Measurements from ENCODE around the gene SERP1.
A peak's percentile ranks its signal among the peaks of the same experiment; 100 is the strongest.

The SERP1 gene

DNA sequence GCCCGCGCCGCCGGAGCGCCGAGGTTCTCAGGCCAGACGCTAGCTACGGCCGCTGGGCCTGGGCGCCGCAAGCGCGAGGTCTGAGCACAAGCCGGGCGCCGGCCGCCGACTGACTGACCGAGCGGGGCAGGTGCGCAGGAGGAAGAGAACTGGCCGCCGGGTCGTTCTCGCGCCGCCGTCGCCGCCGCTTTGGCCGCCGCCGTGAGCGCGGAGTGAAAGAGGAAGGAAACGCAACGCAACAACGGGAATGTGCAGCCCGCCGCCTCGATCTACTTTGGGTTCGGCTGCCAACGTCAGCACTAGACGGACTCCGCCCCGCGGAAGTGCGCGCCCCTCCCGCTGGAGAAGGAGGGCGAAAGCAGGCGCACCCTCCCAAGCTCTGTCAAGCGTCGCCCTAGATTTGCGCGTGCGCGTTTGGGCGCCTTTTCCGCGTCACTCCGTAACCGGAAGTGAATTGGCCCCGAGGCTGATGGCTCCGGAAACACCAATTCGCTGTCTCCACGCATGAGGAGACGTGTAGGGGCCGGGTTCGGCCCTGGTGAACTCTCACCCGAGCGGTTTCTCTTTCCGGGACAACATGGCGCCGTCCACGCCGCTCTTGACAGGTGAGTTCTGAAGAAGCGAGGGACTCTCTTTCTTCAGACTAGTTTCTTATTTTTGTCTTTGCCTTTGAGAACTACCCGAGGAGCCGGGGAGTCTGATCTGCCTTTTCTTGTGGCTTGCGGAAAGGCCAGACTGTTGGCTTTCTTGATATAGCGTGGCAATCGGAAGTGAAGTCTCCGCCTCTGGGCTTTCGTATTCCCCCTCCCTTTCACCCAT is at the start of gene SERP1, which contains the start of gene EIF2A:
SERP1 (minus strand) TSS at position 271 of the 819 bp plus-strand sequence. CDS start 361 bp downstream, outside the sequence.
EIF2A (plus strand) TSS at position 562 of the 819 bp plus-strand sequence; CDS start at position 578, 16 bp downstream.
- peak; percentile 99 for DNase-seq

DNA sequence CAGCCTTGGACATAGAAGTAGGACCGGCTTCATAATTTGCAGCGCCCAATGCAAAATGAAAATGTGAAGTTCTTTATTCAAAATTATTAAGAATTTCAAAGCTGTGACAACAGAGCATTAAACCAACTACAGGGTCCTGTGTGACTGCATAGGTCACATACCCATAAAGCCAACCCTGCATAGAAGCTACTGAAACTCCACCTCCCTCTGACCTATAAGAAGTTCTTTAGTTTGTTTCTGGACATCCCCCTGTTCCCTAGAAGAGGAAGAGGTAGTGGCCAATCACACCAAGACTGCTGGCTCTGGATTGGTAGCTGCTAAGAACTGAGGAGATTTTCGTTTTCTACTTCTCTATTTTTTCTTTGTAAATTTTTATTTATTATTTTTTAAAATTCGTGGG is 47.9 kb upstream of the SERP1 start:
- DNase-seq, result no peak

- DNase-seq, result no peak
These were observed 43.5 kb upstream of the SERP1 start for GRCh38 chr3:150589759-150590158.

- no peak for DNase-seq
These were observed 41.9 kb upstream of the SERP1 start for GRCh38 chr3:150588027-150588830.

GRCh38 chr3:150583028-150583427 is 36.7 kb upstream of the SERP1 start:
- no peak for DNase-seq

- no peak for DNase-seq
These were observed 36.3 kb upstream of the SERP1 start for GRCh38 chr3:150582620-150583019.

DNA sequence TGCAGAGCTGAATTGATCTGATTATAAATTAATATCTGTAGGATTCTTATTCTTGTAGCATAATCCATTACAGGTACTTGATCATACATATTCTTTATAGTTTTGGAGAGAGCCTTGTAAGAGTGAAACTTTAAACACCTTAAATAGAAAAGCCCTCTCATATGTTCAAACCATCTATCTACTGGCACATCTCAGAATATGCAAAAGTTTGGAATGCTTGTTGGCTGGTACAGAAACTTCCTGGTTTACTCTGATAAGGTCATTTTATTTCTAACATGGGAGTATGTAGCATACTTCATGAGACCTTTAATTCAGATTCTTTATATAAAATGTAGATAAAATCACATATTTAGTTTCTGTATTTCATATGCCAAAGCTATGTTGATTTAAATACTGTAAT is 34.9 kb upstream of the SERP1 start:
- no peak for DNase-seq

GRCh38 chr3:150577855-150578254 is 31.6 kb upstream of the SERP1 start:
- no peak for DNase-seq

GRCh38 chr3:150567328-150567727 is 21.0 kb upstream of the SERP1 start:
- no peak for DNase-seq

GRCh38 chr3:150564243-150564642 is 17.9 kb upstream of the SERP1 start:
- no peak for DNase-seq

GRCh38 chr3:150557725-150558124 is 11.4 kb upstream of the SERP1 start:
- no peak for DNase-seq

DNA sequence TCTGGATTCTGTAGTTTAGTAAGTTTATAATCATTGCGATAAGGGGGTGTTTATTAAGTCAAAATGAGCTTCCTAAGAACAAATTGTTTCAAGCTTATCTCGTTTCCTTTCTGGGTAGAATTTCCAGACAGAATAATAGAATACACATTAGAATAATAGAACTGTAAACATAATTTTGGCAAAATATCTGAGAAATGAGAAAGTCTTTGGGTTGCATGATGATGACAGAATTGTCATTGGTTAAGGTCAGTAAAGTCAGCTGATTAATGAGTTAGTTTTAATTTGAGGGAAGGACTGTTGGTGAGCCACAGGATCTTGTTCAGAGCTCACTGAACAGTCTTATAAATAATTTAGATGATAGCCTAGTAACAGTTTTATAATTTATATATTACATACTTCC is 10.5 kb upstream of the SERP1 start:
- DNase-seq, result no peak

DNA sequence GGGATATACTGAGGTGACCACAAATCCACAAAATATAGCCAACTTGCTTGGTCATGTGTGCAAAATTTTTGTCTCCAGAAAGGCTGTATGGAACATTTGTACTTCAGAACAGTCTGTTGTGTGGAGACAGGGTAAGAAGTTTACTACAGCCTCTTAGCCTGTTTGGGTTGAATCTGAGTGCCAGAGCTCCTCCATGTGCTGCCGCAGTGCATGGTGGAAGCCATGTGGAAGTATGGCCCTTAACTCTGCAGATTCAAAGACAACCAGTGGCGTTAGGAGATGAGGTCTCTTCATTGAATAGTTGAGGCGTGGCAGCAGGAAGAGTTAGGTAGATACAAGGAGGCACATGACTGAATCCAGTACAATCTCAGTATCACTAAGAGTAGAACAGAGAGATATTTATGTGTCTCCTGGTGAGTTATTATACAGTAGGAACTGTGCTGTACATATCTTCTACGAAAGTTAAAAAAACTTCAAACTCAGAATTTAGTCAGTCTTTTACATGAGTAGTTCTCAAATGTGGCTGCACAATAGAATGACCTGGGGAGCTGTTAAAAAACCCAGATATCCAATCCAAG is 9.7 kb upstream of the SERP1 start:
- no peak for DNase-seq

GRCh38 chr3:150547045-150547741 is 897 bp upstream of the SERP1 start:
- DNase-seq, result no peak

DNA sequence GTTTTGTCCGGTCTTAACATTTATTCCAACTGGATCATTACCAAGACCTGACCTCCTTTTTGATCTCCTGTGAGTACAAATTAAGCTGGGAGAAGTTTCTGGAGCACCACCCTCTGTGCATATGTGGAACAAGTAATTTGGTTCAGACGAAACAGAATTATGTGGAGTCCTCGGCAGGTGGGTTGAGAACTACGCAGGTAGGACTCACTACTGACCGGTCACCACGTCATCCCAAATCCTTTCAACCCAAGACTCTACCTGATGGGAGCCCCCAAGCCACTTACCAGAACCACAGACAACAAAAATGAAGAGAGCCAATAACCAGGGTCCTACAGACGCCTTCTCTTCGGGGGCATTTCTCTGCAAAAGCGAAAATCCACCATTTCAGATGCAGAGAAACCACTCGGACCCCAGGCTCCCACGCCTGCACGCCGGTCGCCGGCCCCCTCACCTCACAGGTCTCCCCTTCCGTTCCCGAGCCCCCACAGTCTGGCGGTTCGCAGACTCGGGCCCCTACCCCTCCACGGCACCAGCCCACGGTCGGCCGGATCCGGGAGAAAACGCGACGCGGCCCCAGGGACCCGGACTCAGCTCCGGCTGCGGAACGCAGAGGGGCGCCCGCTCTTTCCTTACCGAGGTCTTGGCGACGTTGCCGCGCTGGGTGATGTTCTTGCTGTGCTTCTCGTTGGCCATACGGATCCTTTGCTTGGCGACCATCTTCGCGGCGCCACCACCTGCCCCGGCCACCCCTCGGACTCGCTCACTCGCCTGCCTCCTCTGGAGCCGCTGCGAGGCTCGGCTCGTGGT is 674 bp downstream of the SERP1 start:
- DNase-seq, result no peak

GRCh38 chr3:150544726-150545125 is 1.6 kb downstream of the SERP1 start:
- no peak for DNase-seq

DNA sequence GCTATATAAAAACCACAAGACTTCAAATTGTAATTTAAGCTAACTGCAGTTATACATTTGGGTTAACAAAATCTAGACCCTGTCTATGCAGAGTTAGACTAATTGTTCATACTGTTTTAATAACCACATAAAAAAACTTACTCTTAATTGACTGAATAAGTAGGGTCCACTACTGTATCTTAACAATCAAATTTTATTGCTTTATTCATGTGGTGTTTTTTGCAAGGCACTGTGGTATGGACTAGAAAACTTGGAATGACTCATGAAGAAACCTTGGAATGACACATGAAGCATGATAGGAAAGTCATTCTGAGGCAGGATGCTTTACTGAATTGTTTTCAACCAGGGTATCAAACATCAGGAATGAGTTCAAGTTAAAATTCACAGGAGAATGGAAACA is 2.3 kb downstream of the SERP1 start:
- DNase-seq, result peak; percentile 78

GRCh38 chr3:150543531-150543930 is 2.8 kb downstream of the SERP1 start:
- DNase-seq, result no peak

- no peak for DNase-seq
These were observed 3.2 kb downstream of the SERP1 start for GRCh38 chr3:150543128-150543527.

DNA sequence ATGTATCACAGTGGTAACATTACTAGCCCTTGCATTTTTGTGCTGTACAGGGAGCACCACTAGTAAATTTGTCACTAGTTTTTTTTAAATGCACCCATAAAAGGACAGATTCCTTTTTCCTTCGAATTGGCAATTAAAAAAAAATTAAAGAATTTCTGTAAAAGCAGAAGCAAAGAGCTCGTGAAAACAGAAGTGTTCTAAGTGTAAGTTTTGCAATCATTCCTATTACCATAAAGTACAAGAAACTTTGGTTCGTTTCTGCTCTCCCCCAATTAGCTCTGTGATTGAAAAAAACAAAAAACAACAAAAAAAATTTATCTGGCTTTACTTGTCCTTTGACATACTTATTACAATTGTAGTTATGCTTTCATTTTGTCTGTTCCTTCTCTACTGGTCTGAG is 5.3 kb downstream of the SERP1 start:
- DNase-seq, result no peak

- no peak for DNase-seq
These were observed 6.0 kb downstream of the SERP1 start for GRCh38 chr3:150540297-150540696.

Measured in fibroblast of skin of right biceps (primary cell).